SU-DHL-6 (cell line): ENCODE results near the gene FAM199X.

Experiments
- H2AFZ ChIP-seq: fragments of 200-600 bp; sonication (generic); 2 replicates; pipeline ENCODE4 v1.6.1; 2014; ENCODE audit warnings: low read depth, mild to moderate bottlenecking, moderate library complexity, mixed read lengths, antibody characterized with exemption, low read length; ENCODE audit not compliant: severe bottlenecking
- H3F3A ChIP-seq: fragments of 200-600 bp; shearing (Covaris generic); 2 replicates; pipeline ENCODE4 v1.6.0; 2016; ENCODE audit warnings: antibody characterized with exemption, mild to moderate bottlenecking; ENCODE audit not compliant: insufficient read depth
- H3K27ac ChIP-seq: fragments of 200-600 bp; sonication (generic); 2 replicates; pipeline ENCODE4 v1.5.1; 2016; ENCODE audit warnings: low read depth, mild to moderate bottlenecking, low read length, moderate library complexity, mixed read lengths
- H3K27me3 ChIP-seq: fragments of 200-600 bp; sonication (generic), shearing (Covaris generic); 2 replicates; pipeline ENCODE4 v1.6.0; 2014; ENCODE audit warnings: mild to moderate bottlenecking, low read length
- H3K36me3 ChIP-seq: fragments of 200-600 bp; sonication (generic); 2 replicates; pipeline ENCODE4 v1.6.1; 2014; ENCODE audit warnings: mild to moderate bottlenecking, low read length, mixed read lengths
- H3K4me2 ChIP-seq: fragments of 300-600, 200-600 bp; shearing (Covaris generic), sonication (generic); 2 replicates; pipeline ENCODE4 v1.6.0; 2014; ENCODE audit warnings: low read length, low read depth, mild to moderate bottlenecking; ENCODE audit not compliant: poor library complexity, severe bottlenecking
- H3K4me3 ChIP-seq: fragments of 200-600 bp; sonication (generic); 2 replicates; pipeline ENCODE4 v1.5.1; 2014; ENCODE audit warnings: antibody characterized with exemption, low read length, mild to moderate bottlenecking, mixed read lengths; ENCODE audit not compliant: insufficient read depth, poor library complexity, severe bottlenecking
- H3K79me2 ChIP-seq: fragments of 200-600 bp; sonication (generic); 2 replicates; pipeline ENCODE4 v1.6.1; 2014; ENCODE audit warnings: mild to moderate bottlenecking, low read length, moderate library complexity; ENCODE audit not compliant: insufficient read depth
- H3K9ac ChIP-seq: fragments of 200-600 bp; sonication (generic); 2 replicates; pipeline ENCODE4 v1.7.0; 2014; ENCODE audit warnings: mild to moderate bottlenecking, low read length
- H3K9me2 ChIP-seq: fragments of 200-600 bp; sonication (generic); replicated peaks from 2 replicates; pipeline ENCODE4 v1.6.1; 2014; ENCODE audit warnings: low read length; ENCODE audit not compliant: insufficient read depth
- H3K9me3 ChIP-seq: fragments of 200-600 bp; sonication (generic); 2 replicates; pipeline ENCODE4 v1.6.1; 2014; ENCODE audit warnings: low read length, mixed read lengths; ENCODE audit not compliant: insufficient read depth
- H4K20me1 ChIP-seq: fragments of 200-600 bp; sonication (generic); 2 replicates; pipeline ENCODE4 v1.6.1; 2014; ENCODE audit warnings: low read depth, mild to moderate bottlenecking, antibody characterized with exemption, low read length, moderate library complexity, mixed read lengths
- EZH2phosphoT487 ChIP-seq: fragments of 200-600 bp; sonication (generic), shearing (Covaris generic); conservative IDR thresholded peaks from 2 replicates; pipeline ENCODE4 v1.6.1; 2018; ENCODE audit warnings: mild to moderate bottlenecking, antibody characterized with exemption, low read length, moderate library complexity, mixed read lengths
- TF ChIP-seq, protein P1 (sequence below): fragments of 200-600 bp; sonication (generic); IDR thresholded peaks from one replicate; pipeline ENCODE4 v1.5.1; 2017; ENCODE audit warnings: antibody characterized with exemption, mild to moderate bottlenecking, low read length, moderate library complexity; ENCODE audit not compliant: insufficient read depth, poor library complexity, severe bottlenecking

FAM199X gene

DNA sequence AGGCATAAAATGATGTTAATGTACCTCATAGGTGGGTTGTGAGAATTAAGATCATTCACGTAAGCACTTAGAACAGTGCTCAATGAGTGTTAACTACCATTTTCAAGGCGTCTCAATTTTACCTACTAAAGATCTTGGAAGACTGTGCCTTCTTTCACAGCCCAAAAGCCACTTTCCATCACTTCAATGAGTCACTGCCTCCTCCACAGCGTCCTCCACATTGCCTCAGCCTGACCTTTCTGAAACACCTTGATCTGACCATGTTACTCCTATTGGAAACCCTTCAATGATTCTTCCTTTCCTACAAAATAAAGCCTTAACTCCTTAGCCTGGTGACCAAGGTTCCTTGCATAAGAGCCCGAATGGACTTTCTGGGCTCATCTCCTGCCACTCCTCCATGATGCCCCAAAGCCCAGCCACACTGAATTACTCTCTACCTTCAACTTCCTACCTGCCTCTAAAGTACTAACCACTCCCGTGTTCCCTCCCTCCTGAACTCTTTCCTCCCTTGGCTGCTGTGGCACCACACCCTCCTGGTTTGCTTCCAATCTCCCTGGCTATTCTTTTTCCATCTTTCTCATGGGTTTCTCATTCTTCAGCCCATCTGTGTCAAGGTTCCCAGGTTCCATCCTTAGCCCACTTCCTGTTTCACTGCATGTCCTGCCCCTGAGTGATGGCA, 31.5 kb upstream of the FAM199X start:
- Histone ChIP-seq H3F3A (no peaks in the 10 kb centered on the region), H2AFZ (no peak overlapping the region), H3K4me3 (no peak overlapping the region), H3K9ac (no peak overlapping the region), H3K9me3 (no peaks in the 10 kb centered on the region), H4K20me1 (no peaks in the 10 kb centered on the region), H3K36me3 (no peaks in the 10 kb centered on the region), H3K9me2 (no peaks in the 10 kb centered on the region), H3K27me3 (no peaks in the 10 kb centered on the region), H3K79me2 (no peaks in the 10 kb centered on the region), H3K4me2 (no peak overlapping the region), H3K27ac (no peak overlapping the region)
- TF ChIP-seq, protein P1, sequence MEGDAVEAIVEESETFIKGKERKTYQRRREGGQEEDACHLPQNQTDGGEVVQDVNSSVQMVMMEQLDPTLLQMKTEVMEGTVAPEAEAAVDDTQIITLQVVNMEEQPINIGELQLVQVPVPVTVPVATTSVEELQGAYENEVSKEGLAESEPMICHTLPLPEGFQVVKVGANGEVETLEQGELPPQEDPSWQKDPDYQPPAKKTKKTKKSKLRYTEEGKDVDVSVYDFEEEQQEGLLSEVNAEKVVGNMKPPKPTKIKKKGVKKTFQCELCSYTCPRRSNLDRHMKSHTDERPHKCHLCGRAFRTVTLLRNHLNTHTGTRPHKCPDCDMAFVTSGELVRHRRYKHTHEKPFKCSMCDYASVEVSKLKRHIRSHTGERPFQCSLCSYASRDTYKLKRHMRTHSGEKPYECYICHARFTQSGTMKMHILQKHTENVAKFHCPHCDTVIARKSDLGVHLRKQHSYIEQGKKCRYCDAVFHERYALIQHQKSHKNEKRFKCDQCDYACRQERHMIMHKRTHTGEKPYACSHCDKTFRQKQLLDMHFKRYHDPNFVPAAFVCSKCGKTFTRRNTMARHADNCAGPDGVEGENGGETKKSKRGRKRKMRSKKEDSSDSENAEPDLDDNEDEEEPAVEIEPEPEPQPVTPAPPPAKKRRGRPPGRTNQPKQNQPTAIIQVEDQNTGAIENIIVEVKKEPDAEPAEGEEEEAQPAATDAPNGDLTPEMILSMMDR, result no peak
- TF ChIP-seq EZH2phosphoT487, result no peak

- H3K9me2 ChIP-seq, result no peaks in the 10 kb centered on the region
- no peak overlapping the region for H3K27ac ChIP-seq
- H3K4me3 ChIP-seq, result no peak overlapping the region
- no peaks in the 10 kb centered on the region for H3F3A ChIP-seq
- H2AFZ ChIP-seq, result no peak overlapping the region
- no peaks in the 10 kb centered on the region for H4K20me1 ChIP-seq
- H3K9ac ChIP-seq, result no peak overlapping the region
- H3K36me3 ChIP-seq, result no peaks in the 10 kb centered on the region
- H3K9me3 ChIP-seq, result no peaks in the 10 kb centered on the region
- H3K79me2 ChIP-seq, result no peaks in the 10 kb centered on the region
- no peak for TF ChIP-seq EZH2phosphoT487
- TF ChIP-seq, protein P1, result no peak
- no peak overlapping the region for H3K4me2 ChIP-seq
- H3K27me3 ChIP-seq, result no peaks in the 10 kb centered on the region
These were observed 30.6 kb upstream of the FAM199X start for GRCh38 chrX:104135677-104136076.

GRCh38 chrX:104136241-104137019, 29.8 kb upstream of the FAM199X start:
- Histone ChIP-seq H3K9me3 (no peaks in the 10 kb centered on the region), H3K36me3 (no peaks in the 10 kb centered on the region), H3K4me2 (no peak overlapping the region), H3K9me2 (no peaks in the 10 kb centered on the region), H3K27me3 (no peaks in the 10 kb centered on the region), H3F3A (no peaks in the 10 kb centered on the region), H2AFZ (no peak overlapping the region), H3K27ac (no peak overlapping the region), H3K79me2 (no peaks in the 10 kb centered on the region), H3K4me3 (no peak overlapping the region), H3K9ac (no peak overlapping the region), H4K20me1 (no peaks in the 10 kb centered on the region)
- TF ChIP-seq, protein P1, result no peak
- TF ChIP-seq EZH2phosphoT487, result no peak
